Spleen (tissue), 11 donors: Measurements from ENCODE around the gene ELOA. TPM values are rescaled to one million over a fixed set of nuclear protein-coding genes. Genes with fewer than 3 reads are reported as not detected.

Source experiments
- DNase-seq: peaks from one replicate; pipeline ENCODE4 v3.0.0-alpha.2; 2020
- H3K27ac ChIP-seq, 8 donors: fragments of 200-600 bp; sonication (generic) in 7 of 8; 1 replicate in 4 of 8; 2 replicates in 4 of 8; pipeline versions ENCODE4 v1.5.0 to v1.8.0; 2016 to 2021; ENCODE audit warnings: inconsistent platforms in 4 of 8, mild to moderate bottlenecking in 4 of 8, moderate library complexity in 1 of 8
- H3K27me3 ChIP-seq, 7 donors: fragments of 200-600 bp; sonication (generic) in 6 of 7; replicated peaks in 1 of 7; 1 replicate in 4 of 7; 2 replicates in 3 of 7; pipeline versions ENCODE4 v1.5.0 to v1.8.0; 2016 to 2021; ENCODE audit warnings: inconsistent platforms in 3 of 7, mild to moderate bottlenecking in 1 of 7
- H3K36me3 ChIP-seq, 6 donors: fragments of 200-600 bp; sonication (generic) in 5 of 6; 1 replicate in 4 of 6; 2 replicates in 2 of 6; pipeline versions ENCODE4 v1.5.0 to v1.8.0; 2016 to 2021; ENCODE audit warnings: inconsistent platforms in 2 of 6
- H3K4me1 ChIP-seq, 6 donors: fragments of 200-600 bp; sonication (generic) in 5 of 6; 1 replicate in 3 of 6; 2 replicates in 3 of 6; pipeline versions ENCODE4 v1.5.0 to v1.8.0; 2016 to 2021; ENCODE audit warnings: inconsistent platforms in 3 of 6
- H3K4me3 ChIP-seq, 8 donors: fragments of 200-600 bp; sonication (generic) in 7 of 8; 1 replicate in 4 of 8; 2 replicates in 4 of 8; pipeline versions ENCODE4 v1.5.0 to v1.8.0; 2016 to 2021; ENCODE audit warnings: inconsistent platforms in 4 of 8, mild to moderate bottlenecking in 4 of 8, moderate library complexity in 2 of 8
- H3K9me3 ChIP-seq, 8 donors: fragments of 200-600 bp; sonication (generic) in 7 of 8; 1 replicate in 4 of 8; 2 replicates in 4 of 8; pipeline versions ENCODE4 v1.5.0 to v1.8.0; 2016 to 2021; ENCODE audit warnings: inconsistent platforms in 4 of 8
- POLR2A ChIP-seq, 3 donors: fragments of 450-650 bp; IDR thresholded peaks; one replicate each; pipeline ENCODE4 v1.5.1; 2017; ENCODE audit warnings: antibody characterized with exemption in 3 of 3, mild to moderate bottlenecking in 1 of 3
- POLR2AphosphoS5 ChIP-seq, 3 donors: sonication (generic); formaldehyde crosslinking; IDR thresholded peaks; one replicate each; pipeline ENCODE4 v1.5.1; 2017; ENCODE audit warnings: antibody characterized with exemption in 3 of 3
- WGBS, 5 donors: extraction: QIAGEN DNeasy Blood & Tissue Kit in 3 of 5; methylation state at CpG; one replicate each; pipeline versions ENCODE4 v1.1.5 to v1.1.7; 2013 to 2018; 5-methylcytosine and 5-hydroxymethylcytosine counted together
- intact Hi-C: fragments of 100-400 bp; cut with DNase I; formaldehyde crosslinking; loops from one replicate; pipeline ENCODE4 v1.15.0; 2023; ENCODE audit warnings: low total_unique reads
- polyA plus RNA-seq, 3 donors: library from polyadenylated mRNA; stranded (reverse); fragments of 200-250 nt; gene quantifications; one replicate each; pipeline ENCODE4 v1.2.1, GENCODE V29; 2013
- total RNA-seq, 7 donors: library from RNA; depleted of rRNA in 3 of 7; stranded (reverse); fragments of >200 nt in 3 of 7; fragmentation: NEBNext Ultra II Directional in 4 of 7; extraction: Animal tissue kit (Norgen Biotek cat#: 25700) in 4 of 7; gene quantifications; one replicate each; pipeline versions ENCODE4 v1.1.0 to v1.2.1, GENCODE V29; 2016 to 2021
- TF ChIP-seq, protein P1 (sequence below), 11 experiments: fragments of 200-600 bp in 7 of 11; fragments of 450-650 bp in 4 of 11; sonication (generic) in 4 of 11; IDR thresholded peaks in 8 of 11; conservative IDR thresholded peaks in 3 of 11; 1 replicate in 7 of 11; 2 replicates in 4 of 11; pipeline versions ENCODE4 v1.4.0 to v1.8.0; 2016 to 2021; ENCODE audit warnings: antibody characterized with exemption in 11 of 11, inconsistent platforms in 4 of 11, mild to moderate bottlenecking in 1 of 11
- donor health status: healthy with polysubstance abuse.
- donor health status: DM: no; HTN: no; CAD: no; lungs with moderate emphysema.
- donor health status: DM: no; HTN: no; CAD: no.
- donor health status: Bipolar disorder and iron deficiency.
- donor health status: healthy.
- donor health status: DM: no; HTN: no; CAD: no.
- donor health status: DM: yes; HTN: yes; CAD: no.

ELOA gene
- total and polyA plus RNA-seq, 10 donors = 7.9 to 38.0 (median 32.3) TPM

DNA sequence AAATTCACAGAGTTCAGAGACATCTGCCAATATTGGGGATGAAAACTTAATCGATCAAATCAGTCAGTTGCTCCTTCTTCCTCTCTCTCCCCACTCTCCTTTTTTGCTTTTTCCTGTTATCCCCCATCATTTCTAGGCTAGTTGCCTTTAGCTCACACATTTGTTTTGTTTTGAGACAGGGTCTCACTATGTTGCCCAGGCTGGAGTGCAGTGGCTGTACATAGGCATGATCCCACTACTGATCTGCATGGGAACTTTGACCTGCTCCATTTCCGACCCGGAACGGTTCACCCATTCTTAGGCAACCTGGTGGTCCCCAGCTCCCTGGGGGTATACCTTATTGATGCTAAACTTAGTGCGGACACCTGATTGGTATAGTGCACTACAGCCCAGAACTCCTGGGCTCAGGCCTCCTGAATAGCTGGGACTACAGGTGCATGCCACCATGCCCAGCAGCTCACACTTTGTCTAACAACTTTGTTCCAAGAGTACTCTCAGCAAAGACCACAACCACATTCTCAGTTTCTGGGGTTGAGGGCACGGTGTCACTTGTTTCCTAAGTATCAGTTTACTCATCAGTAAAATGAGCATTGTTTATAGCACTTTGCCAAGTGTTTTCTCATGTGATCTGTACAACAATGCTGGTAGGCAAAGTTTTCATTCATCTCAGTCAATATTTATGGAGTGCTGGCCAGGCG is 6.7 kb upstream of the ELOA start:
- peak; percentile 14 for DNase-seq

DNA sequence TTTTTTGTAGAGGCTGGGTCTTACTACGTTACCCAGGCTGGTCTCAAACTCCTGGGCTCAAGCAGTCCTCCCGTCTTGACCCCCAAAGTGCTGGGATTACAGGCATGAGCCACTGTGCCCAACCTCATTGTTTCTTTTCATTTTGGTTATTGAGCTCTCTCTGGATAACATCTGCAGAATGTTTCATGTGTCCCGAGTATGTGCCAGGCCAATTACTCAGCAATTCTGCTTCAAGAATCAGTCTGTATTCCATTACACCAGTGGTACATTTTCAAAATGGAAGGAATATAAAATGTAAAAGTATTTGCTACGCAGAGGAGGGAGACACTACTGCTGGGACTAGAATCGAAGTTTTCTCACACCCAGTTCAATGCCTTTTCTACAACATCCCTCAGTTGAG is 1.7 kb upstream of the ELOA start:
- intact Hi-C loops = loop anchor here (10.0 kb wide), 1 partner anchor 47 kb away; the partner anchor contains the start of gene RPL11
- 90 to 95% (median 90%) methylated on average over 5 of the region's 5 CpGs for WGBS, 5 donors
- peak; percentile 17 for DNase-seq
- Histone ChIP-seq H3K27me3 (no peaks in the 10 kb centered on the region), H3K27ac (no peak overlapping the region), H3K9me3 (no peaks in the 10 kb centered on the region), H3K4me1 (peaks cover 10 to 39% (median 36%) of the 10 kb centered on the region in 6 donors), H3K36me3 (peaks cover 0 to 11% (median 3%) of the 10 kb centered on the region in 6 donors), H3K4me3 (no peak overlapping the region)
- no peak for TF ChIP-seq POLR2AphosphoS5 (IDR thresholded peaks at IDR 0.05)
- TF ChIP-seq, protein P1, sequence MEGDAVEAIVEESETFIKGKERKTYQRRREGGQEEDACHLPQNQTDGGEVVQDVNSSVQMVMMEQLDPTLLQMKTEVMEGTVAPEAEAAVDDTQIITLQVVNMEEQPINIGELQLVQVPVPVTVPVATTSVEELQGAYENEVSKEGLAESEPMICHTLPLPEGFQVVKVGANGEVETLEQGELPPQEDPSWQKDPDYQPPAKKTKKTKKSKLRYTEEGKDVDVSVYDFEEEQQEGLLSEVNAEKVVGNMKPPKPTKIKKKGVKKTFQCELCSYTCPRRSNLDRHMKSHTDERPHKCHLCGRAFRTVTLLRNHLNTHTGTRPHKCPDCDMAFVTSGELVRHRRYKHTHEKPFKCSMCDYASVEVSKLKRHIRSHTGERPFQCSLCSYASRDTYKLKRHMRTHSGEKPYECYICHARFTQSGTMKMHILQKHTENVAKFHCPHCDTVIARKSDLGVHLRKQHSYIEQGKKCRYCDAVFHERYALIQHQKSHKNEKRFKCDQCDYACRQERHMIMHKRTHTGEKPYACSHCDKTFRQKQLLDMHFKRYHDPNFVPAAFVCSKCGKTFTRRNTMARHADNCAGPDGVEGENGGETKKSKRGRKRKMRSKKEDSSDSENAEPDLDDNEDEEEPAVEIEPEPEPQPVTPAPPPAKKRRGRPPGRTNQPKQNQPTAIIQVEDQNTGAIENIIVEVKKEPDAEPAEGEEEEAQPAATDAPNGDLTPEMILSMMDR (IDR thresholded peaks at IDR 0.05 in 8 of 11, conservative IDR thresholded peaks at IDR 0.05 in 3 of 11) = no peak
- no peak for TF ChIP-seq POLR2A (IDR thresholded peaks at IDR 0.05)

More for the DNA sequence above, 6.7 kb upstream of the ELOA start:
- no peaks in the 10 kb centered on the region for H3K4me1 ChIP-seq
- WGBS, 5 donors = 89 to 92% (median 91%) methylated on average over 7 of the region's 7 CpGs
- no peak overlapping the region for H3K4me3 ChIP-seq
- no peaks in the 10 kb centered on the region for H3K9me3 ChIP-seq
- TF ChIP-seq, protein P1 (IDR thresholded peaks at IDR 0.05 in 8 of 11, conservative IDR thresholded peaks at IDR 0.05 in 3 of 11) = no peak
- TF ChIP-seq POLR2AphosphoS5 (IDR thresholded peaks at IDR 0.05) (no peak), POLR2A (IDR thresholded peaks at IDR 0.05) (no peak)
- intact Hi-C loops = no loop called here
- H3K36me3 ChIP-seq = no peaks in the 10 kb centered on the region
- H3K27me3 ChIP-seq = no peaks in the 10 kb centered on the region
- no peak overlapping the region for H3K27ac ChIP-seq

DNA sequence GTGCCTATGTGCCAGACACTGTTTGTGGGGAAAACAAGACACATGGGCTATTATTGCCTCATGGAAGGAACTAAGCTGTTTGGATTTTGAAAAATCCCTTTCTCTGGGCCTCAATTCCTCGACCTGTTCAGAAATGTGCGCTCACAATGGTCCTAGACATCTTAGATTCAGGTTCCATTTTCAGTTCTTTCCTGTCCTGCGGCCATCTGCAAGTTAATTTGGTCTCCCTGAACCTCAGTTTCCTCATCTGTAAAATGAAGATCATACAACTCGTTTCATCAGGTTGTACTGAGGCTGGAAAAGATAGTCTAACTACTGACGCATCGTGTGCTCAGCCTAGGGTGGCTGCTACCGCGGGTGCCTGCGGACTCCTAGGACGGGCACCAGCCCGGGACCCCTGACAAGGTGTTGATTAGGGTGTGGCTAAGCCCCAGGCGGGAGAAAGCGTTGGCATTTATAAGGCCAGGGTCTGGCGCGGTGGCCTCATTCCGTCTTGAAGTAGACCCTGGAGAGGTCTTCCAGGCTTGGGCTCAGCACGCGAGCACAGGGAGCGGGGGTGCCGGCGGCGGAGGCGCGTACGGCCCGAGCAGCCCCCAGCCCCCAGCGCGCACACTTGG is 493 bp upstream of the ELOA start:
- intact Hi-C loops = loop anchor here (10.0 kb wide), 1 partner anchor 48 kb away; the partner anchor contains the start of gene RPL11
- H3K9me3 ChIP-seq = no peaks in the 10 kb centered on the region
- TF ChIP-seq POLR2AphosphoS5 (IDR thresholded peaks at IDR 0.05) (no peak), POLR2A (IDR thresholded peaks at IDR 0.05) (no peak)
- TF ChIP-seq, protein P1 (IDR thresholded peaks at IDR 0.05 in 8 of 11, conservative IDR thresholded peaks at IDR 0.05 in 3 of 11) = no peak
- 9 to 22% (median 13%) methylated on average over 11 to 28 of the region's 28 CpGs for WGBS, 5 donors
- peak overlapping the region; percentile 89 to 98 (median 96) for H3K27ac ChIP-seq
- no peaks in the 10 kb centered on the region for H3K27me3 ChIP-seq
- H3K36me3 ChIP-seq = peaks cover 0 to 21% (median 3%) of the 10 kb centered on the region in 6 donors
- H3K4me3 ChIP-seq = peak overlapping the region; percentile 90 to 100 (median 98)
- DNase-seq = no peak
- H3K4me1 ChIP-seq = peaks cover 14 to 51% (median 46%) of the 10 kb centered on the region in 6 donors

DNA sequence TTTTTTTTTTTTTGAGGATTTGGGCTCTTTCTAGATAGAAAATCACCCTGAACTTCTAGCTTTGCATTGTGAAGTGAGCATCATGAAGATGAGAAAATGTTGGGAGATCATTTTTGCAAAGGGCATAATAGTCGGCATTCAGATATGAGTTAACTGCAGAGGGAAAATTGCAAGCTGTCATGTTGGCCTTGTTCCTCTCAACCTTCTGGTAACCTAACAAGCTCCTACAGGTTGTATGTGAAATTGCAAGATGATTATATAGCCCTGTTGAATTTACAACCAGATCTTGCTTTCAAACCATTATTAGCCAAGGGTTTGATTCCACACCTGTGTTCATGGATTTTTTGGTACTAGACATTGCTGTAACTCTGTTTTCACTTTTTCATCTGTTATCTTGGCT is 2.2 kb downstream of the ELOA start:
- WGBS, 5 donors = 52 to 63% (median 57%) methylated on average over 1 of the region's 1 CpG

More for the DNA sequence above, 2.2 kb downstream of the ELOA start:
- TF ChIP-seq POLR2A (IDR thresholded peaks at IDR 0.05) = no peak
- TF ChIP-seq POLR2AphosphoS5 (IDR thresholded peaks at IDR 0.05) = no peak
- TF ChIP-seq, protein P1 (IDR thresholded peaks at IDR 0.05 in 8 of 11, conservative IDR thresholded peaks at IDR 0.05 in 3 of 11) = peak in 8 of 11 experiments; percentile 11 to 35 (median 28)
- H3K4me1 ChIP-seq = peaks cover 19 to 68% (median 60%) of the 10 kb centered on the region in 6 donors
- peaks cover 0 to 45% (median 14%) of the 10 kb centered on the region in 6 donors for H3K36me3 ChIP-seq
- H3K27ac ChIP-seq = peak overlapping the region in 1 of 8 donors; percentile 96
- no peak for DNase-seq
- intact Hi-C loops = loop anchor here (10.0 kb wide), 1 partner anchor 51 kb away; the partner anchor contains the start of gene RPL11
- H3K4me3 ChIP-seq = no peak overlapping the region
- no peaks in the 10 kb centered on the region for H3K9me3 ChIP-seq
- no peaks in the 10 kb centered on the region for H3K27me3 ChIP-seq
